ENCODE data around the gene RBM38. TPM values are rescaled to one million over a fixed set of nuclear protein-coding genes. Genes with fewer than 3 reads are reported as not detected.

Gene RBM38
- total and polyA plus RNA-seq, 2 of the 4 experiments (the other 2 are of a cell fraction): 5.2 to 11.9 TPM

DNA sequence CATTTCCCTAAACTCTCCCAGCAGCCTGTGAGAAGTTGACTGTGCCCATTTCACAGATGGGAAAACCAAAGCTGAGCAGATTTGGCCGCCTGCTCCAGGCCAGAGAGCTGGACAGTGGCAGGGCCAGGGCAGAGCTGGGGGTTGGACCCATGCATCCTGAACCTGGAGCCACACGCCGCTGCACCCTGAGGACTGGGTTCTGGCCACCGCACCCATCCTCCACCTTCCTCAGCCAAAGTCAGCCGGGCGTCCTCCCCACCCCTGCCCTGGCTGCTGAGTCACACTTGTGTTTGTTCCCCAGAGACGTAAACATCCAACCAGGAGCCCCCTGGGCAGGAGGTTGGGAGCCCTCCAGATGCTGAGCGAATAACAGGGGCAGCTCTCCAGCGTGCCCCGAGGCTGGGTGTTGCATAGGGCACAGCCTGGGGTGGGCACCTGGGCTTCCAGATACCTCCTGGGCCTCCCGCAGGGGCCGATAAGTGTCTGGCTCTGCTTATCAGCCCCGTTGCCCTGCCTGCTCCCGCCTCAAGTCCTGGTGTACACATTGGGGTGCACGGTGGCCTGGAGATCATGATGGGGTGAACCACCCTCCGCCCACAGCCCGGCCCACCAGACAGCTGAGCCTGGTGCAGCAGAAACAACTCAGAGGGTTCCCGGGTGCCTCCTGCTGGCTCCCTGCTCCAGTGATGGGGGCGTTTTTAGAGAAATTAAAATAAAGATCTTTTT, 23.8 kb downstream of the RBM38 start (continued):
- TF ChIP-seq FOS (IDR thresholded peaks at IDR 0.05; ENCODE audit: low read depth, low read length): peak; percentile 17; the same call in 1 of the 2 replicates

- ATAC-seq (ENCODE audit: low read depth): no peak
- POLR2A ChIA-PET (ENCODE audit: unreplicated experiment): no interaction called here
- H4K5ac ChIP-seq (ENCODE audit: low read depth, low read length): no peak overlapping the region
- H3K14ac ChIP-seq (replicated peaks; ENCODE audit: low read depth, low read length): no peak overlapping the region
- H2BK120ac ChIP-seq (ENCODE audit: low read depth, low read length): no peak overlapping the region
- peaks cover 4% of the 10 kb centered on the region; the same call in 1 of the 2 replicates for H3K27me3 ChIP-seq (ENCODE audit: control insufficient read depth, insufficient read depth, low read length)
- no peak overlapping the region for H3K4ac ChIP-seq (ENCODE audit: low read depth, low read length)
- in situ Hi-C loops (cut with MboI; ENCODE audit: low sequenced_read_pairs): no loop called here
- no peak overlapping the region for H2BK15ac ChIP-seq (ENCODE audit: low read depth, low read length)
- no peaks in the 10 kb centered on the region; the same call in 1 of the 2 replicates for H3K9me1 ChIP-seq (ENCODE audit: insufficient read depth, low read length)
- no peaks in the 10 kb centered on the region for H3K9me3 ChIP-seq (ENCODE audit: control insufficient read depth, insufficient read depth, low read length)
- BruUV-seq (replicated peaks): no TSS peak
- H3K9ac ChIP-seq (ENCODE audit: low read depth, low read length): no peak overlapping the region
- intact Hi-C loops (cut with micrococcal nuclease): no loop called here
- H3K27ac ChIP-seq (ENCODE audit: insufficient read depth, low read length): no peak overlapping the region
- no peak overlapping the region for H3K18ac ChIP-seq (ENCODE audit: low read depth, low read length)
- no peak overlapping the region for H3K23ac ChIP-seq (ENCODE audit: low read depth, low read length)
- no peak for DNase-seq
- no peak overlapping the region for H2AFZ ChIP-seq (replicated peaks; ENCODE audit: low read length, poor library complexity)
- H3K56ac ChIP-seq (ENCODE audit: extremely low read depth, insufficient read depth, low read length): no peak overlapping the region
- no peak overlapping the region for H2BK20ac ChIP-seq (ENCODE audit: low read depth, low read length)
- no peaks in the 10 kb centered on the region for H3K36me3 ChIP-seq (ENCODE audit: control insufficient read depth, insufficient read depth, low read length)
- H2AK5ac ChIP-seq (ENCODE audit: low read depth, low read length): no peak overlapping the region
- H2BK5ac ChIP-seq (ENCODE audit: low read depth, low read length, poor library complexity, severe bottlenecking): no peak overlapping the region
- no peak overlapping the region for H2AK9ac ChIP-seq (replicated peaks; ENCODE audit: low read depth, low read length, poor library complexity)
- no peak overlapping the region for H4K8ac ChIP-seq (ENCODE audit: low read depth in 2 of 2, low read length in 2 of 2)
- peaks cover 5% of the 10 kb centered on the region; the same call in 1 of the 2 replicates for H3K4me1 ChIP-seq (ENCODE audit: control insufficient read depth, insufficient read depth, low read length)
- CTCF ChIA-PET: interaction anchor here (0.5 kb wide), 1 partner anchor 179 kb away, joined by 3 read pairs; no protein-coding TSS in a partner anchor
- TF ChIP-seq RFX5 (IDR thresholded peaks at IDR 0.05; ENCODE audit: low read depth, low read length) (no peak), MAFK (IDR thresholded peaks at IDR 0.05; ENCODE audit: low read depth, low read length) (no peak), RCOR1 (IDR thresholded peaks at IDR 0.05; ENCODE audit: insufficient replicate concordance, low read length) (no peak), MAZ (IDR thresholded peaks at IDR 0.05; ENCODE audit: borderline replicate concordance, low read depth, low read length) (no peak), SMC3 (IDR thresholded peaks at IDR 0.05; ENCODE audit: low read depth, low read length) (no peak), ELK1 (IDR thresholded peaks at IDR 0.05; ENCODE audit: borderline replicate concordance, low read depth, low read length) (no peak), POLR2A (IDR thresholded peaks at IDR 0.05; ENCODE audit: low read depth, low read length) (no peak), MXI1 (IDR thresholded peaks at IDR 0.05; ENCODE audit: borderline replicate concordance, low read depth, low read length) (no peak), BHLHE40 (IDR thresholded peaks at IDR 0.05; ENCODE audit: low read depth, low read length) (no peak), CEBPB (IDR thresholded peaks at IDR 0.05; ENCODE audit: low read depth, low read length) (no peak), FOS (IDR thresholded peaks at IDR 0.05; ENCODE audit: low read depth, low read length) (no peak)
- TF ChIP-seq, protein P1, sequence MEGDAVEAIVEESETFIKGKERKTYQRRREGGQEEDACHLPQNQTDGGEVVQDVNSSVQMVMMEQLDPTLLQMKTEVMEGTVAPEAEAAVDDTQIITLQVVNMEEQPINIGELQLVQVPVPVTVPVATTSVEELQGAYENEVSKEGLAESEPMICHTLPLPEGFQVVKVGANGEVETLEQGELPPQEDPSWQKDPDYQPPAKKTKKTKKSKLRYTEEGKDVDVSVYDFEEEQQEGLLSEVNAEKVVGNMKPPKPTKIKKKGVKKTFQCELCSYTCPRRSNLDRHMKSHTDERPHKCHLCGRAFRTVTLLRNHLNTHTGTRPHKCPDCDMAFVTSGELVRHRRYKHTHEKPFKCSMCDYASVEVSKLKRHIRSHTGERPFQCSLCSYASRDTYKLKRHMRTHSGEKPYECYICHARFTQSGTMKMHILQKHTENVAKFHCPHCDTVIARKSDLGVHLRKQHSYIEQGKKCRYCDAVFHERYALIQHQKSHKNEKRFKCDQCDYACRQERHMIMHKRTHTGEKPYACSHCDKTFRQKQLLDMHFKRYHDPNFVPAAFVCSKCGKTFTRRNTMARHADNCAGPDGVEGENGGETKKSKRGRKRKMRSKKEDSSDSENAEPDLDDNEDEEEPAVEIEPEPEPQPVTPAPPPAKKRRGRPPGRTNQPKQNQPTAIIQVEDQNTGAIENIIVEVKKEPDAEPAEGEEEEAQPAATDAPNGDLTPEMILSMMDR (conservative IDR thresholded peaks at IDR 0.05; ENCODE audit: low read depth, low read length): no peak
- no peak overlapping the region for H4K91ac ChIP-seq (ENCODE audit: insufficient read depth, low read depth, low read length)
- H4K20me1 ChIP-seq (ENCODE audit: insufficient read depth, low read length): no peaks in the 10 kb centered on the region
- H3K4me2 ChIP-seq (ENCODE audit: low read depth, low read length): no peak overlapping the region
- H3K79me1 ChIP-seq (ENCODE audit: low read depth in 1 of 2, low read length in 2 of 2): no peaks in the 10 kb centered on the region
- no peak overlapping the region for H3K4me3 ChIP-seq (ENCODE audit: insufficient read depth, low read depth, low read length)
- dilution Hi-C loops (cut with HindIII; ENCODE audit: low sequenced_read_pairs, unreplicated experiment): no loop called here
- 73% methylated on average over 4 of the region's 11 CpGs; no CpG with 5 or more reads in 1 of the 2 experiments for WGBS, 2 experiments (ENCODE audit: extremely low coverage in 2 of 2, insufficient read length in 1 of 2)
Measured at GRCh38 chr20:57415771-57416170, 24.6 kb downstream of the RBM38 start.

Data from IMR-90 (cell line).